HepG2 (cell line): Measurements from ENCODE around the gene SLC66A3. TPM values are rescaled to one million over a fixed set of nuclear protein-coding genes. Genes with fewer than 3 reads are reported as not detected.

Experiments used
- ATAC-seq: fragments of 200-7000 bp; cut with Tn5 transposase; 3 replicates; pipeline ENCODE4 v1.9.1; 2020; ENCODE audit warnings: mild to moderate bottlenecking, moderate library complexity
- BruUV-seq: library from RNA; stranded (reverse); fragments of 400-500 nt; replicated peaks from 2 replicates; lab custom pipeline; 2021; lab: Mats Ljungman, UMichigan
- CTCF ChIA-PET: fragments of 300-600 bp; formaldehyde crosslinking; extraction: SDS; loops from one replicate; lab custom pipeline; 2021; ENCODE audit warnings: low total read pairs, inconsistent platforms, low intra/inter-chr PET ratio; lab: Yijun Ruan, JAX
- POLR2A ChIA-PET: fragments of 350-600 bp; sonication (Branson Sonifier 250); formaldehyde crosslinking; loops from one replicate; lab custom pipeline; 2020; ENCODE audit warnings: antibody characterized with exemption, inconsistent platforms; lab: Yijun Ruan, JAX
- DNase-seq: peaks from one replicate; pipeline ENCODE4 v3.0.0-alpha.2; 2015; ENCODE audit warnings: low spot score
- FAIRE-seq: peaks from 3 replicates; lab custom pipeline; 2011; peaks lifted over from hg19 to GRCh38; lab: Jason Lieb, UNC
- H2AFZ ChIP-seq: one replicate; pipeline ENCODE4 v1.6.1; 2011; ENCODE audit warnings: low read length, inconsistent platforms
- H3K27ac ChIP-seq: fragments of 300-600 bp; 3 replicates; pipeline ENCODE4 v1.8.0; 2011; ENCODE audit warnings: mixed run types, mild to moderate bottlenecking, mixed read lengths, low read length, inconsistent platforms; ENCODE audit not compliant: insufficient read depth; ENCODE audit errors: extremely low read length
- H3K27me3 ChIP-seq, 2 experiments: fragments of 200-600 bp in 1 of 2; 2 replicates in 1 of 2; 3 replicates in 1 of 2; pipeline versions ENCODE4 v1.6.0 to v1.8.0; 2011; ENCODE audit warnings: low read length in 2 of 2, mild to moderate bottlenecking in 2 of 2, moderate library complexity in 2 of 2, inconsistent platforms in 1 of 2; ENCODE audit not compliant: insufficient read depth in 2 of 2, control insufficient read depth in 1 of 2
- H3K36me3 ChIP-seq, 2 experiments: fragments of 200-600 bp in 1 of 2; replicated peaks in 1 of 2; 2 replicates in 1 of 2; 3 replicates in 1 of 2; pipeline versions ENCODE4 v1.5.1 to v1.8.0; 2011; ENCODE audit warnings: low read length in 2 of 2, inconsistent platforms in 1 of 2; ENCODE audit not compliant: insufficient read depth in 2 of 2, control insufficient read depth in 1 of 2
- H3K4me1 ChIP-seq: 2 replicates; pipeline ENCODE4 v1.5.1; 2012; ENCODE audit warnings: low read length, inconsistent platforms; ENCODE audit not compliant: insufficient read depth
- H3K4me2 ChIP-seq: 2 replicates; pipeline ENCODE4 v1.6.0; 2011; ENCODE audit warnings: low read depth, low read length, inconsistent platforms
- H3K4me3 ChIP-seq, 3 experiments: fragments of 200-600 bp in 1 of 3; sonication (generic), shearing (Covaris generic) in 1 of 3; replicated peaks in 1 of 3; 2 replicates each; pipeline ENCODE4 v1.5.1; 2011 to 2016; ENCODE audit warnings: low read length in 3 of 3, inconsistent platforms in 2 of 3, low read depth in 2 of 3, mild to moderate bottlenecking in 2 of 3, control low read depth in 1 of 3, mixed read lengths in 1 of 3; ENCODE audit not compliant: insufficient read depth in 1 of 3
- H3K79me2 ChIP-seq: one replicate; pipeline ENCODE4 v1.6.1; 2011; ENCODE audit warnings: low read length, inconsistent platforms; ENCODE audit not compliant: insufficient read depth
- H3K9ac ChIP-seq: 2 replicates; pipeline ENCODE4 v1.6.0; 2011; ENCODE audit warnings: mild to moderate bottlenecking, low read depth, low read length, inconsistent platforms; ENCODE audit not compliant: insufficient read depth
- H3K9me3 ChIP-seq: 2 replicates; pipeline ENCODE4 v1.5.1; 2012; ENCODE audit warnings: mild to moderate bottlenecking, low read length
- H4K20me1 ChIP-seq: 2 replicates; pipeline ENCODE4 v1.6.0; 2011; ENCODE audit warnings: inconsistent platforms, mild to moderate bottlenecking, low read length, moderate library complexity; ENCODE audit not compliant: insufficient read depth
- HDAC1 ChIP-seq: sonication (generic); formaldehyde crosslinking; IDR thresholded peaks from 2 replicates; pipeline ENCODE4 v1.5.1; 2020; ENCODE audit warnings: mild to moderate bottlenecking, missing genetic modification reagents
- KLF12 ChIP-seq: sonication (generic); formaldehyde crosslinking; IDR thresholded peaks from 2 replicates; pipeline ENCODE4 v1.4.0; 2020; ENCODE audit warnings: missing genetic modification reagents, borderline replicate concordance
- MAZ ChIP-seq, 2 experiments: sonication (generic) in 1 of 2; formaldehyde crosslinking in 1 of 2; IDR thresholded peaks; 2 replicates each; pipeline versions ENCODE4 v1.5.0 to v1.6.1; 2012 to 2020; ENCODE audit warnings: low read depth in 2 of 2, mild to moderate bottlenecking in 2 of 2, borderline replicate concordance in 1 of 2, improper control_type of control experiment in 1 of 2, low read length in 1 of 2, missing genetic modification reagents in 1 of 2, moderate library complexity in 1 of 2
- SAFB2 ChIP-seq: sonication (generic); formaldehyde crosslinking; IDR thresholded peaks from 2 replicates; pipeline ENCODE4 v1.5.1; 2020; ENCODE audit warnings: missing genetic modification reagents, low read depth, mild to moderate bottlenecking, borderline replicate concordance
- ZNF12 ChIP-seq: sonication (generic); formaldehyde crosslinking; IDR thresholded peaks from 2 replicates; pipeline ENCODE4 v1.5.0; 2020; ENCODE audit warnings: missing genetic modification reagents
- ZNF329 ChIP-seq: sonication (generic); formaldehyde crosslinking; IDR thresholded peaks from 2 replicates; pipeline ENCODE4 v1.9.0; 2021; ENCODE audit warnings: low read depth, mild to moderate bottlenecking, missing genetic modification reagents
- ZNF546 ChIP-seq: sonication (generic); formaldehyde crosslinking; conservative IDR thresholded peaks from 2 replicates; pipeline ENCODE4 v1.8.1; 2023; ENCODE audit warnings: mild to moderate bottlenecking, missing genetic modification reagents
- WGBS: methylation state at CpG from one replicate; pipeline ENCODE4 v1.1.6; 2017; ENCODE audit warnings: low lambda C conversion rate; 5-methylcytosine and 5-hydroxymethylcytosine counted together
- in situ Hi-C: cut with HindIII; loops from 2 replicates; pipeline ENCODE4 v1.10.0; 2017; ENCODE audit warnings: low pct_unique_long_range_greater_than_20kb; ENCODE audit not compliant: extremely low pct_ligation_motif_present
- intact Hi-C: fragments of 100-400 bp; cut with micrococcal nuclease; formaldehyde crosslinking; loops from one replicate; pipeline ENCODE4 v1.10.0; 2022; ENCODE audit not compliant: unreplicated experiment
- polyA plus RNA-seq, 8 experiments: library from polyadenylated mRNA; depleted of rRNA in 3 of 8; stranded (reverse) in 7 of 8; unstranded in 1 of 8; fragments of >200 nt; fragmentation: Illumina TruSeq in 4 of 8; extraction: Trizol in 4 of 8; gene quantifications; 2 replicates each; pipeline versions ENCODE4 v1.2.1 to v1.2.3, GENCODE V29; 2011 to 2016; ENCODE audit warnings: low read depth in 4 of 8, missing spikeins in 1 of 8, mixed read lengths in 1 of 8; ENCODE audit not compliant: insufficient read depth in 1 of 8
- total RNA-seq, 5 experiments: library from RNA; depleted of rRNA; stranded (reverse); fragments of >200 nt; fragmentation: Illumina TruSeq; extraction: Trizol; gene quantifications; 2 replicates each; pipeline ENCODE4 v1.2.3, GENCODE V29; 2016; ENCODE audit warnings: low read depth in 1 of 5
- TF ChIP-seq, protein P1 (sequence below): sonication (generic); formaldehyde crosslinking; IDR thresholded peaks from 2 replicates; pipeline ENCODE4 v1.5.0; 2020; ENCODE audit warnings: mild to moderate bottlenecking, missing genetic modification reagents
- TF ChIP-seq, protein P2 (sequence below): sonication (generic); formaldehyde crosslinking; IDR thresholded peaks from 2 replicates; pipeline ENCODE4 v1.5.0; 2020; ENCODE audit warnings: missing genetic modification reagents
- TF ChIP-seq, protein P3 (sequence below): sonication (generic); formaldehyde crosslinking; IDR thresholded peaks from 2 replicates; pipeline ENCODE4 v1.4.0; 2020; ENCODE audit warnings: missing genetic modification reagents
- TF ChIP-seq, protein P4 (sequence below): sonication (generic); formaldehyde crosslinking; IDR thresholded peaks from 2 replicates; pipeline ENCODE4 v1.9.0; 2021; ENCODE audit warnings: missing genetic modification reagents, borderline replicate concordance

Gene SLC66A3
- total and polyA plus RNA-seq, 2 of the 13 experiments (the other 11 are each of a cell fraction or from before 2014, with no cell fraction given): 2.2 to 3.7 TPM

DNA sequence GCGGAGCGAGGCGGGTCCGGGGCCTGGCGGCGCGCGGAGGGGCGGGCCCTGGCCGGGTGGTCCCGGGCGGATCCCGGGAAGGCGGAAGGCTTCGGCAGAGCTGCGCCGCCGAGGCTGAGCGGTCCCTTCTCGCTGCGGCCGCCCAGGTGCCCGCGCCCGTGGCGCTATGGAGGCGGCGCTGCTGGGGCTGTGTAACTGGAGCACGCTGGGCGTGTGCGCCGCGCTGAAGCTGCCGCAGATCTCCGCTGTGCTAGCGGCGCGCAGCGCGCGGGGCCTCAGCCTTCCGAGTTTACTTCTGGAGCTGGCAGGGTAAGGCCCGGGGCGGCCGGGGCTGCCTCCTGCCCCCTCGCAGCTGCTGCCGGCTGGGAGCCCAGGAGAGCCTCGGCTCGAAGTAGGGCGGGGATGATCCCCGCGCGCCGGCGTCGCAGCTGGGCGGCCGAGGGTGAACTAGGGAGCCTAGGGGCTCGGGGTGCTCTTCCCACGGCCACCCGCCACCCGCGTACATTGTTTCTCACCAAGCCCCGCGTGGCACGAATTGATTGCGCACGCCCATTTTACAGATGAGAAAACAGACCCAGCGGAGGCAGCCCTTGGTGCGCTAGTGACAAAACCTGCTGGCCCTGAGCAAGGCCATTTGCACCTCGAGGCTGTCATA, at the start of gene SLC66A3 (continued):
- TF ChIP-seq, protein P1, sequence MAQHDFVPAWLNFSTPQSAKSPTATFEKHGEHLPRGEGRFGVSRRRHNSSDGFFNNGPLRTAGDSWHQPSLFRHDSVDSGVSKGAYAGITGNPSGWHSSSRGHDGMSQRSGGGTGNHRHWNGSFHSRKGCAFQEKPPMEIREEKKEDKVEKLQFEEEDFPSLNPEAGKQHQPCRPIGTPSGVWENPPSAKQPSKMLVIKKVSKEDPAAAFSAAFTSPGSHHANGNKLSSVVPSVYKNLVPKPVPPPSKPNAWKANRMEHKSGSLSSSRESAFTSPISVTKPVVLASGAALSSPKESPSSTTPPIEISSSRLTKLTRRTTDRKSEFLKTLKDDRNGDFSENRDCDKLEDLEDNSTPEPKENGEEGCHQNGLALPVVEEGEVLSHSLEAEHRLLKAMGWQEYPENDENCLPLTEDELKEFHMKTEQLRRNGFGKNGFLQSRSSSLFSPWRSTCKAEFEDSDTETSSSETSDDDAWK: no peak
- peak; percentile 84; the same call in 1 of the 2 replicates for TF ChIP-seq ZNF329
- TF ChIP-seq ZNF12 (CRISPR knock-in tag): 0 out of 2 replicates have a peak, but pooled peaks have one; percentile 20
- peak; percentile 59; the same call in 1 of the 2 replicates for TF ChIP-seq MAZ (IDR thresholded peaks at IDR 0.05; ENCODE audit: borderline replicate concordance, low read depth, low read length)
- peak; percentile 84 for TF ChIP-seq MAZ (CRISPR knock-in tag; IDR thresholded peaks at IDR 0.05; ENCODE audit: low read depth)
- TF ChIP-seq ZNF546 (CRISPR knock-in tag): no peak; the same call in 1 of the 2 replicates
- TF ChIP-seq HDAC1 (CRISPR knock-in tag): peak; percentile 69

DNA sequence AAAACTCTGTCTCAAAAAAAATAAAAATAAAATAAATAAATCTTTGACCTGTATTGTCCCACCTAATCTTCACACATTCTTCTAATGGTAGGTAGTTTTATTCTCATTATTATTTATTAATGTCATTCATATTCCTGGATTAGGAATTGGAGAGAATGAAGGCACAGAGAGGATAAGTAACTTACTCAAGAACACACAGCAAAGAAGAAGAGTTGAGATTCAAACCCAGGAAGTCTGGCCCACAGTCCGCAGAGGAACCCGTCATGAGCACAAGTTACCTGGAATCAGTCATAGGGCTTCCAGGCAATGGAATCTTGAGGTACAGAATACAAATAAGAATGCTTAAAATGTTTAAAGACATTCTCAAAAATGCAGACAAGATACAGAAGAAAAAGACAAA, 46.3 kb upstream of the SLC66A3 start:
- H3K9ac ChIP-seq: no peak overlapping the region
- no peaks in the 10 kb centered on the region for H4K20me1 ChIP-seq
- H3K9me3 ChIP-seq: no peaks in the 10 kb centered on the region
- no peak for ATAC-seq
- H3K4me2 ChIP-seq: no peak overlapping the region
- no peak for FAIRE-seq
- no peaks in the 10 kb centered on the region for H3K79me2 ChIP-seq
- H3K27ac ChIP-seq: no peak overlapping the region
- no peak for DNase-seq
- no peaks in the 10 kb centered on the region for H3K36me3 ChIP-seq
- in situ Hi-C loops (no loop called here), intact Hi-C loops (no loop called here)
- H3K27me3 ChIP-seq: peaks cover 7 to 46% of the 10 kb centered on the region in 2 experiments; a peak in 4 of 5 replicates
- 67% methylated on average over 2 of the region's 2 CpGs for WGBS
- H3K4me3 ChIP-seq: no peak overlapping the region
- H3K4me1 ChIP-seq: no peaks in the 10 kb centered on the region
- H2AFZ ChIP-seq: no peak overlapping the region
- POLR2A ChIA-PET: no interaction called here
- CTCF ChIA-PET: no interaction called here
- BruUV-seq: no TSS peak
- TF ChIP-seq SAFB2 (CRISPR knock-in tag) (no peak), KLF12 (CRISPR knock-in tag) (no peak)
- TF ChIP-seq, protein P2, sequence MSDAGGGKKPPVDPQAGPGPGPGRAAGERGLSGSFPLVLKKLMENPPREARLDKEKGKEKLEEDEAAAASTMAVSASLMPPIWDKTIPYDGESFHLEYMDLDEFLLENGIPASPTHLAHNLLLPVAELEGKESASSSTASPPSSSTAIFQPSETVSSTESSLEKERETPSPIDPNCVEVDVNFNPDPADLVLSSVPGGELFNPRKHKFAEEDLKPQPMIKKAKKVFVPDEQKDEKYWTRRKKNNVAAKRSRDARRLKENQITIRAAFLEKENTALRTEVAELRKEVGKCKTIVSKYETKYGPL (CRISPR knock-in tag): no peak
- TF ChIP-seq, protein P3, sequence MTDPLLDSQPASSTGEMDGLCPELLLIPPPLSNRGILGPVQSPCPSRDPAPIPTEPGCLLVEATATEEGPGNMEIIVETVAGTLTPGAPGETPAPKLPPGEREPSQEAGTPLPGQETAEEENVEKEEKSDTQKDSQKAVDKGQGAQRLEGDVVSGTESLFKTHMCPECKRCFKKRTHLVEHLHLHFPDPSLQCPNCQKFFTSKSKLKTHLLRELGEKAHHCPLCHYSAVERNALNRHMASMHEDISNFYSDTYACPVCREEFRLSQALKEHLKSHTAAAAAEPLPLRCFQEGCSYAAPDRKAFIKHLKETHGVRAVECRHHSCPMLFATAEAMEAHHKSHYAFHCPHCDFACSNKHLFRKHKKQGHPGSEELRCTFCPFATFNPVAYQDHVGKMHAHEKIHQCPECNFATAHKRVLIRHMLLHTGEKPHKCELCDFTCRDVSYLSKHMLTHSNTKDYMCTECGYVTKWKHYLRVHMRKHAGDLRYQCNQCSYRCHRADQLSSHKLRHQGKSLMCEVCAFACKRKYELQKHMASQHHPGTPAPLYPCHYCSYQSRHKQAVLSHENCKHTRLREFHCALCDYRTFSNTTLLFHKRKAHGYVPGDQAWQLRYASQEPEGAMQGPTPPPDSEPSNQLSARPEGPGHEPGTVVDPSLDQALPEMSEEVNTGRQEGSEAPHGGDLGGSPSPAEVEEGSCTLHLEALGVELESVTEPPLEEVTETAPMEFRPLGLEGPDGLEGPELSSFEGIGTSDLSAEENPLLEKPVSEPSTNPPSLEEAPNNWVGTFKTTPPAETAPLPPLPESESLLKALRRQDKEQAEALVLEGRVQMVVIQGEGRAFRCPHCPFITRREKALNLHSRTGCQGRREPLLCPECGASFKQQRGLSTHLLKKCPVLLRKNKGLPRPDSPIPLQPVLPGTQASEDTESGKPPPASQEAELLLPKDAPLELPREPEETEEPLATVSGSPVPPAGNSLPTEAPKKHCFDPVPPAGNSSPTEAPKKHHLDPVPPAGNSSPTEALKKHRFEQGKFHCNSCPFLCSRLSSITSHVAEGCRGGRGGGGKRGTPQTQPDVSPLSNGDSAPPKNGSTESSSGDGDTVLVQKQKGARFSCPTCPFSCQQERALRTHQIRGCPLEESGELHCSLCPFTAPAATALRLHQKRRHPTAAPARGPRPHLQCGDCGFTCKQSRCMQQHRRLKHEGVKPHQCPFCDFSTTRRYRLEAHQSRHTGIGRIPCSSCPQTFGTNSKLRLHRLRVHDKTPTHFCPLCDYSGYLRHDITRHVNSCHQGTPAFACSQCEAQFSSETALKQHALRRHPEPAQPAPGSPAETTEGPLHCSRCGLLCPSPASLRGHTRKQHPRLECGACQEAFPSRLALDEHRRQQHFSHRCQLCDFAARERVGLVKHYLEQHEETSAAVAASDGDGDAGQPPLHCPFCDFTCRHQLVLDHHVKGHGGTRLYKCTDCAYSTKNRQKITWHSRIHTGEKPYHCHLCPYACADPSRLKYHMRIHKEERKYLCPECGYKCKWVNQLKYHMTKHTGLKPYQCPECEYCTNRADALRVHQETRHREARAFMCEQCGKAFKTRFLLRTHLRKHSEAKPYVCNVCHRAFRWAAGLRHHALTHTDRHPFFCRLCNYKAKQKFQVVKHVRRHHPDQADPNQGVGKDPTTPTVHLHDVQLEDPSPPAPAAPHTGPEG (CRISPR knock-in tag): no peak
- TF ChIP-seq, protein P4, sequence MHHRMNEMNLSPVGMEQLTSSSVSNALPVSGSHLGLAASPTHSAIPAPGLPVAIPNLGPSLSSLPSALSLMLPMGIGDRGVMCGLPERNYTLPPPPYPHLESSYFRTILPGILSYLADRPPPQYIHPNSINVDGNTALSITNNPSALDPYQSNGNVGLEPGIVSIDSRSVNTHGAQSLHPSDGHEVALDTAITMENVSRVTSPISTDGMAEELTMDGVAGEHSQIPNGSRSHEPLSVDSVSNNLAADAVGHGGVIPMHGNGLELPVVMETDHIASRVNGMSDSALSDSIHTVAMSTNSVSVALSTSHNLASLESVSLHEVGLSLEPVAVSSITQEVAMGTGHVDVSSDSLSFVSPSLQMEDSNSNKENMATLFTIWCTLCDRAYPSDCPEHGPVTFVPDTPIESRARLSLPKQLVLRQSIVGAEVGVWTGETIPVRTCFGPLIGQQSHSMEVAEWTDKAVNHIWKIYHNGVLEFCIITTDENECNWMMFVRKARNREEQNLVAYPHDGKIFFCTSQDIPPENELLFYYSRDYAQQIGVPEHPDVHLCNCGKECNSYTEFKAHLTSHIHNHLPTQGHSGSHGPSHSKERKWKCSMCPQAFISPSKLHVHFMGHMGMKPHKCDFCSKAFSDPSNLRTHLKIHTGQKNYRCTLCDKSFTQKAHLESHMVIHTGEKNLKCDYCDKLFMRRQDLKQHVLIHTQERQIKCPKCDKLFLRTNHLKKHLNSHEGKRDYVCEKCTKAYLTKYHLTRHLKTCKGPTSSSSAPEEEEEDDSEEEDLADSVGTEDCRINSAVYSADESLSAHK (CRISPR knock-in tag): no peak
